Hair follicular keratinocyte (primary cell): ENCODE measurements around the gene GJD4. TPM values are rescaled to one million over a fixed set of nuclear protein-coding genes. Genes with fewer than 3 reads are reported as not detected.

ENCODE experiments used
- total RNA-seq: library from RNA; depleted of rRNA; stranded (reverse); fragments of >200 nt; gene quantifications from 2 replicates; pipeline ENCODE4 v1.2.3, GENCODE V29; 2015

Gene GJD4, protein sequence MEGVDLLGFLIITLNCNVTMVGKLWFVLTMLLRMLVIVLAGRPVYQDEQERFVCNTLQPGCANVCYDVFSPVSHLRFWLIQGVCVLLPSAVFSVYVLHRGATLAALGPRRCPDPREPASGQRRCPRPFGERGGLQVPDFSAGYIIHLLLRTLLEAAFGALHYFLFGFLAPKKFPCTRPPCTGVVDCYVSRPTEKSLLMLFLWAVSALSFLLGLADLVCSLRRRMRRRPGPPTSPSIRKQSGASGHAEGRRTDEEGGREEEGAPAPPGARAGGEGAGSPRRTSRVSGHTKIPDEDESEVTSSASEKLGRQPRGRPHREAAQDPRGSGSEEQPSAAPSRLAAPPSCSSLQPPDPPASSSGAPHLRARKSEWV
- total RNA-seq = not detected in 2 replicates

GRCh38 chr10:35605191-35605590 lies at the start of gene GJD4:
Gene GJD4 (plus strand): TSS chr10:35605341. CDS start chr10:35605568, 227 bp downstream.

DNA sequence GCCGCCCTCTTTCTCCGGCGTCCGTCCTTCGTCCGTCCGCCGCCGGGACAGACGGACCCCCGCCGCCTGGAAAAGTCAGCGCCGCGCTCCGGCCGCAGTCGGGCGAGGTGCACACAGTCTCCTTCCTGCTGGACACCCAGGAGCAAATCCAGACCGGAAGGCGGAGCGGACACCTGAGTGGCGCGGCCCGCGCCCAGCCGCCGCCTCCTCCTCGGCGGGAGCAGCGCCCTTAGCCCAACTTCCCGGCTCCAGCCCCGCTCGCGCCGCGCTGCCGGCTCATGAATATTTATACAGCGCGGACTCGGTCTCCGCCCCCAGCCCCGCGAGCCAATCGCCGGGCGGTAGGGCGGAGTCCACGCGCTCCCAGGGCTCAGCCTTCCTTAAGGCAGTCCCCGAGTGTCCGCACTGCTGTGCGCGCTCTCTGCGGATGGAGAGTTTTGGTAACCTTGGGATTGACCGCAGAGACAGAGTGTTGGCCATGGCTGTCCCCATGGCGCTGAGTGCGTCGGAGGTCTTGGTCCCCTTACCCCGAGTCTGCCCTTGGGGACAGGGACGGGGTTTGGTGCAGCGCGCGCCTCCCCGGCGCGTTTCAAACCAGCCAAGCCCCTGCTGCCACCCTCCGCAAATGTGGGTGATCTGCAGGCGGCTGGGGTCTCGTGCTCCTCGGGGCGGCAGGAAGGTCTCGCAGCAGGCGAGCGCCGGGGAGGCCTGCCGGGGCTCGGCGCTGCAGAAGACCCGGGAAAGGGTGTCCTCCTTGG lies 37.1 kb downstream of the GJD4 start, which contains the start of gene FZD8:
TSS of gene FZD8 (minus strand) at position 262 of the 758 bp plus-strand sequence. CDS start 867 bp downstream, outside the sequence.

Other genes with a start within 250 kb of the GJD4 start
- 16.9 and 26.0 TPM in 2 replicates for gene FZD8, start 37.0 kb downstream of the GJD4 start, total RNA-seq